ENCODE data around the gene PGM1. TPM values are rescaled to one million over a fixed set of nuclear protein-coding genes. Genes with fewer than 3 reads are reported as not detected.

PGM1 gene
- total RNA-seq (2016; rRNA removed; fragmentation: Illumina TruSeq; extraction: Trizol) (105 and 122 TPM in 2 replicates), polyA plus RNA-seq (2011; rRNA removed) (49.2 and 51.6 TPM in 2 replicates), polyA minus RNA-seq (2011; rRNA and poly(A)+ RNA removed; ENCODE audit: low replicate concordance) (39.4 and 62.3 TPM in 2 replicates), Bru-seq, nascent RNA (percentile 81 among the genes with signal in this experiment), BruChase-seq, experiment 1, labeled RNA remaining after a 6-hour chase (percentile 78 among the genes with signal in this experiment), BruChase-seq, experiment 2, labeled RNA remaining after a 2-hour chase (percentile 76 among the genes with signal in this experiment)
- 59.3 and 60.5 TPM in 2 replicates for total RNA-seq (2016; cell fraction: cytosol; rRNA removed; fragmentation: Illumina TruSeq; extraction: Trizol; ENCODE audit: low read depth)
- total RNA-seq (2016; cell fraction: insoluble cytoplasmic fraction; rRNA removed; fragmentation: Illumina TruSeq; extraction: Trizol), result 107 TPM in 2 replicates
- total RNA-seq (2016; cell fraction: membrane; rRNA removed; fragmentation: Illumina TruSeq; extraction: Trizol), result 105 and 112 TPM in 2 replicates
- 52.5 and 58.8 TPM in 2 replicates for total RNA-seq (2016; cell fraction: nucleus; rRNA removed; fragmentation: Illumina TruSeq; extraction: Trizol)
- 49.9 and 50.0 TPM in 2 replicates for polyA plus RNA-seq (2011; cell fraction: cytosol; rRNA removed)
- 21.6 and 21.7 TPM in 2 replicates for polyA plus RNA-seq (2011; cell fraction: nucleus; rRNA removed)
- polyA plus RNA-seq (2012), result 99.6 and 140 TPM in 2 replicates
- 57.2 and 57.6 TPM in 2 replicates for polyA plus RNA-seq (2016; cell fraction: cytosol; fragmentation: Illumina TruSeq; extraction: Trizol; ENCODE audit: low read depth)
- 89.8 and 107 TPM in 2 replicates for polyA plus RNA-seq (2016; cell fraction: insoluble cytoplasmic fraction; fragmentation: Illumina TruSeq; extraction: Trizol; ENCODE audit: low read depth)
- polyA plus RNA-seq (2016; cell fraction: membrane; fragmentation: Illumina TruSeq; extraction: Trizol; ENCODE audit: low read depth), result 68.6 and 74.3 TPM in 2 replicates
- polyA plus RNA-seq (2016; cell fraction: nucleus; fragmentation: Illumina TruSeq; extraction: Trizol; ENCODE audit: insufficient read depth, low read depth), result 44.1 and 47.6 TPM in 2 replicates
- polyA minus RNA-seq (2011; cell fraction: cytosol; rRNA and poly(A)+ RNA removed), result 49.2 and 52.4 TPM in 2 replicates
- polyA minus RNA-seq (2011; cell fraction: nucleus; rRNA and poly(A)+ RNA removed), result 48.6 and 52.9 TPM in 2 replicates
- long read RNA-seq, experiment 1, transcript PGM1-202 (11 exons, 2,472 nt), result major isoform, 182 of 210 reads
- long read RNA-seq, experiment 1, partial matches to known transcripts, result 21 of 210 reads
- long read RNA-seq, experiment 1, other reads (novel, unspliced or antisense), result 7 of 210 reads
- long read RNA-seq, experiment 2, transcript PGM1-202 (11 exons, 2,472 nt), result major isoform, 123 of 213 reads
- long read RNA-seq, experiment 2, partial matches to known transcripts, result 41 of 213 reads
- long read RNA-seq, experiment 2, other reads (novel, unspliced or antisense), result 49 of 213 reads

GRCh38 chr1:63593303-63593885 lies at the start of gene PGM1:
Gene PGM1 (plus strand): TSS chr1:63593411. CDS start chr1:63593489, 78 bp downstream.
- POLR2A ChIA-PET, result interaction anchor here (0.8 kb wide), 1 partner anchor 1153 kb away, joined by 3 read pairs; no protein-coding TSS in a partner anchor
- Histone ChIP-seq H4K20me1 (ENCODE audit: insufficient read depth, low read length) (no peaks in the 10 kb centered on the region; the same call in 1 of the 2 replicates), H3K36me3 (replicated peaks in 1 of 2; ENCODE audit: control insufficient read depth in 1 of 2, insufficient read depth in 2 of 2, low read length in 2 of 2) (no peaks in the 10 kb centered on the region; a peak in 1 of 5 replicates), H3K27ac (ENCODE audit: extremely low read length, insufficient read depth, low read length) (peak within 1 kb of the TSS; percentile 94), H3K4me2 (ENCODE audit: low read depth, low read length) (peak within 1 kb of the TSS; percentile 76), H2AFZ (ENCODE audit: low read length) (no peak within 1 kb of the TSS), H3K27me3 (ENCODE audit: control insufficient read depth in 1 of 2, insufficient read depth in 2 of 2, low read length in 2 of 2) (peaks cover 0 to 3% of the 10 kb centered on the region in 2 experiments; a peak in 1 of 5 replicates), H3K9ac (ENCODE audit: insufficient read depth, low read depth, low read length) (peak within 1 kb of the TSS; percentile 89), H3K4me3 (replicated peaks in 1 of 3; ENCODE audit: insufficient read depth in 1 of 3, low read depth in 2 of 3, low read length in 3 of 3) (peak within 1 kb of the TSS; percentile 93 to 96 (median 93)), H3K4me1 (ENCODE audit: insufficient read depth, low read length) (peaks cover 68% of the 10 kb centered on the region), H3K9me3 (ENCODE audit: low read length) (no peaks in the 10 kb centered on the region), H3K79me2 (ENCODE audit: insufficient read depth, low read length) (peaks cover 44% of the 10 kb centered on the region)
- peak; percentile 93 for ATAC-seq
- no TSS peak for BruUV-seq (replicated peaks)
- in situ Hi-C loops (cut with HindIII; ENCODE audit: extremely low pct_ligation_motif_present, low pct_unique_long_range_greater_than_20kb) (no loop called here), intact Hi-C loops (cut with micrococcal nuclease; ENCODE audit: unreplicated experiment) (no loop called here)
- CTCF ChIA-PET (ENCODE audit: low intra/inter-chr PET ratio, low total read pairs), result no interaction called here
- 2% methylated on average over 18 of the region's 64 CpGs for WGBS (ENCODE audit: low lambda C conversion rate)
- DNase-seq (ENCODE audit: low spot score), result peak; percentile 49
- no peak for FAIRE-seq
- TF ChIP-seq TBX3 (IDR thresholded peaks at IDR 0.05; ENCODE audit: borderline replicate concordance) (no peak), TBP (CRISPR knock-in tag; IDR thresholded peaks at IDR 0.05) (no peak), TFDP2 (CRISPR knock-in tag; IDR thresholded peaks at IDR 0.05) (peak; percentile 32; the same call in 1 of the 2 replicates), ZBTB10 (CRISPR knock-in tag; IDR thresholded peaks at IDR 0.05; ENCODE audit: borderline replicate concordance) (no peak), RFX5 (IDR thresholded peaks at IDR 0.05; ENCODE audit: low read depth, low read length) (no peak), FUBP1 (CRISPR knock-in tag; IDR thresholded peaks at IDR 0.05; ENCODE audit: borderline replicate concordance) (no peak), ZNF263 (CRISPR knock-in tag; IDR thresholded peaks at IDR 0.05) (no peak), TERF1 (CRISPR knock-in tag; IDR thresholded peaks at IDR 0.05) (no peak), ZNF703 (CRISPR knock-in tag; IDR thresholded peaks at IDR 0.05; ENCODE audit: borderline replicate concordance) (no peak), EEA1 (CRISPR knock-in tag; IDR thresholded peaks at IDR 0.05; ENCODE audit: borderline replicate concordance) (no peak)

Data from HepG2 (cell line).